IMR-90 (cell line): ENCODE results near the gene LCTL.

Source experiments
- BHLHE40 ChIP-seq: fragments of 150-350 bp; IDR thresholded peaks from 2 replicates; pipeline ENCODE4 v1.6.1; 2016; ENCODE audit warnings: mild to moderate bottlenecking, low read depth, low read length
- CEBPB ChIP-seq: IDR thresholded peaks from 2 replicates; pipeline ENCODE4 v1.6.1; 2012; ENCODE audit warnings: low read depth, low read length, improper control_type of control experiment
- CTCF ChIP-seq: conservative IDR thresholded peaks from 2 replicates; pipeline ENCODE4 v1.5.1; 2012; ENCODE audit warnings: mild to moderate bottlenecking, low read depth, low read length, improper control_type of control experiment
- ELK1 ChIP-seq: fragments of 150-350 bp; IDR thresholded peaks from 2 replicates; pipeline ENCODE4 v1.6.1; 2016; ENCODE audit warnings: low read depth, mild to moderate bottlenecking, low read length, moderate library complexity, borderline replicate concordance
- FOS ChIP-seq: fragments of 150-350 bp; IDR thresholded peaks from 2 replicates; pipeline ENCODE4 v1.6.1; 2016; ENCODE audit warnings: low read depth, low read length
- MXI1 ChIP-seq: IDR thresholded peaks from 2 replicates; pipeline ENCODE4 v1.6.1; 2012; ENCODE audit warnings: low read depth, mild to moderate bottlenecking, low read length, moderate library complexity, borderline replicate concordance
- POLR2A ChIP-seq: IDR thresholded peaks from 2 replicates; pipeline ENCODE4 v1.6.1; 2012; ENCODE audit warnings: mild to moderate bottlenecking, low read depth, low read length
- RAD21 ChIP-seq: IDR thresholded peaks from 2 replicates; pipeline ENCODE4 v1.6.1; 2012; ENCODE audit warnings: low read length, improper control_type of control experiment
- RCOR1 ChIP-seq: IDR thresholded peaks from 2 replicates; pipeline ENCODE4 v1.6.1; 2012; ENCODE audit warnings: mild to moderate bottlenecking, low read length, improper control_type of control experiment; ENCODE audit not compliant: insufficient replicate concordance
- RFX5 ChIP-seq: IDR thresholded peaks from 2 replicates; pipeline ENCODE4 v1.8.0; 2012; ENCODE audit warnings: low read depth, mild to moderate bottlenecking, low read length, moderate library complexity
- SMC3 ChIP-seq: fragments of 150-350 bp; IDR thresholded peaks from 2 replicates; pipeline ENCODE4 v1.6.1; 2016; ENCODE audit warnings: low read depth, mild to moderate bottlenecking, antibody characterized with exemption, low read length, moderate library complexity
- USF2 ChIP-seq: fragments of 150-350 bp; IDR thresholded peaks from 2 replicates; pipeline ENCODE4 v1.6.1; 2017; ENCODE audit warnings: mild to moderate bottlenecking, antibody characterized with exemption, low read length, low read depth

- no peak for TF ChIP-seq BHLHE40
- TF ChIP-seq CTCF, result 0 out of 2 replicates have a peak, but pooled peaks have one; percentile 20
- no peak for TF ChIP-seq CEBPB
- no peak for TF ChIP-seq ELK1
- TF ChIP-seq POLR2A, result no peak
- TF ChIP-seq USF2, result no peak
- no peak for TF ChIP-seq SMC3
- no peak for TF ChIP-seq RAD21
- no peak for TF ChIP-seq RFX5
- TF ChIP-seq RCOR1, result no peak
- no peak for TF ChIP-seq MXI1
- no peak for TF ChIP-seq FOS
Observed at GRCh38 chr15:66588537-66588936, 22.7 kb upstream of the LCTL start.
